BJ (cell line): ENCODE measurements around the gene P2RY14. TPM values are rescaled to one million over a fixed set of nuclear protein-coding genes. Genes with fewer than 3 reads are reported as not detected.
"Not testable (repeated sequence)": the region's sequence is repeated elsewhere in the genome, so short reads cannot be mapped to it uniquely, and the experiment has no call there.

Source experiments
- CTCF ChIA-PET: fragments of 350-600 bp; formaldehyde crosslinking; extraction: SDS; loops from one replicate; lab custom pipeline; 2021; ENCODE audit warnings: antibody characterized with exemption, inconsistent platforms; lab: Yijun Ruan, JAX
- POLR2A ChIA-PET: fragments of 300-600 bp; sonication (Branson Sonifier 250); formaldehyde crosslinking; extraction: SDS; loops from one replicate; lab custom pipeline; 2021; ENCODE audit warnings: antibody characterized with exemption; lab: Charles Lee
- DNase-seq: peaks from one replicate; pipeline ENCODE4 v3.0.0-alpha.2; 2011; ENCODE audit warnings: low read depth
- H3K27me3 ChIP-seq: 2 replicates; pipeline ENCODE4 v1.6.0; 2011; ENCODE audit warnings: low read length; ENCODE audit not compliant: control insufficient read depth, insufficient read depth
- H3K36me3 ChIP-seq: 2 replicates; pipeline ENCODE4 v1.5.1; 2011; ENCODE audit warnings: low read length; ENCODE audit not compliant: control insufficient read depth, insufficient read depth
- H3K4me3 ChIP-seq: 2 replicates; pipeline ENCODE4 v1.5.1; 2011; ENCODE audit warnings: low read depth, mild to moderate bottlenecking, control low read depth, low read length
- polyA plus RNA-seq: library from polyadenylated mRNA; depleted of rRNA; stranded (reverse); fragments of >200 nt; gene quantifications from 2 replicates; pipeline ENCODE4 v1.2.3, GENCODE V29; 2011
- TF ChIP-seq, protein P1 (sequence below): IDR thresholded peaks from 2 replicates; pipeline ENCODE4 v1.5.1; 2011; ENCODE audit warnings: low read depth, mild to moderate bottlenecking, control low read depth, inconsistent platforms, low read length, moderate library complexity; ENCODE audit not compliant: insufficient read depth

P2RY14 gene
- polyA plus RNA-seq, 1 experiment, result not detected

DNA sequence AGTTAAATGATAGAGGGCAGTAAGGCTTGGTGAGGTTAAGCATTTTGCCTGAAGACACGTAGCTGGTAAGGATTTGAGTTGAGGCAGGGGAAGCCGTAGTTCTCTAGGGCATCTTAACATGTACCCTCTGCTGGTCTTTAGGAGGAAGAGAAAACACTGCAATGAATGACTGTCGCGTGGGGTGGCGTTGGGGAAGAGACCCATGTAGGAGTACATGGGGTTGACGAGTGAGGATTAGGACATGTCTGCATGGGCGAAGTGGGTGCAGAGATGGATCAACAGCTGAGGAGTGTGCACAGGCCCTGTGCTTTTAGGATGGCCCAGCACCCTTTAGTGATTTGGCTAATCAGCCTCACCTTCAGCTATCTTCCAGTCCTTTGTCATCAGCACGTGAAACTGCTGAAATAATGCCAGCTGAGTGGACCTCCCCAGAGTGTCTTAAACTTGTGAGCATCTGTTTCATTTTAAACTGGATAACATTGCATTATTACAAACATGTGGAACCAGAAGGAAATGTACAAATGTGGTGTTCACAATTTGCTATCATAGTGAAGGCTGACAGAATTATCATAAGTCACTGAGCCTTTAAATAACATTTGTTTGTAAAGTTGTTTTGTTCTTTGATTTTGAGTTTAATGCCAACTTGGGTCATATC is 15.3 kb downstream of the P2RY14 start:
- ChIA-PET POLR2A (no interaction called here), CTCF (interaction anchor here (1.0 to 2.7 kb wide), 3 partner anchors 19 to 576 kb away, joined by 3 to 10 read pairs (median 9); no protein-coding TSS in a partner anchor)

DNA sequence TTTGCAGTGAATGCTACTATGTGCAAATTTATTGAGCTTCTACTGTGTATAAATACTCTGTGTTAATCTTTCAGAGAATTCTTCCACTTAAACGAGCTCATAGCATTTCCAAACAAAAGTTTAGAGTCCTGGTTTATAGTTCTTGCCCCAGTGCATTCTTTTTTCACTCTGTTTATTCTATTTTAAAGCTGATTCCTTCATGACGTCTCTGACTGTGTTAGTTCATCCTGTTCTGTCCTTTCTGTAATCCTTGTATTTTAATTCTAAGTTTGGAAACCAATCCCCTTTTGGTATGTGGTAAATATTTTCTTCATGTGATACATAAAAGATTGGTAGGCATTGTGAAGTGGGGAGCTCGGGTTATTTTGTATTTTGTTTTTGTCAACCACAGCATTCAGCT is 18.7 kb downstream of the P2RY14 start:
- no peak overlapping the region for H3K4me3 ChIP-seq
- H3K36me3 ChIP-seq, result no peaks in the 10 kb centered on the region
- no peaks in the 10 kb centered on the region for H3K27me3 ChIP-seq
- DNase-seq, result no peak
- ChIA-PET CTCF (interaction anchor here (2.4 kb wide), 1 partner anchor 11 kb away, joined by 10 read pairs; no protein-coding TSS in a partner anchor), POLR2A (no interaction called here)
- TF ChIP-seq, protein P1, sequence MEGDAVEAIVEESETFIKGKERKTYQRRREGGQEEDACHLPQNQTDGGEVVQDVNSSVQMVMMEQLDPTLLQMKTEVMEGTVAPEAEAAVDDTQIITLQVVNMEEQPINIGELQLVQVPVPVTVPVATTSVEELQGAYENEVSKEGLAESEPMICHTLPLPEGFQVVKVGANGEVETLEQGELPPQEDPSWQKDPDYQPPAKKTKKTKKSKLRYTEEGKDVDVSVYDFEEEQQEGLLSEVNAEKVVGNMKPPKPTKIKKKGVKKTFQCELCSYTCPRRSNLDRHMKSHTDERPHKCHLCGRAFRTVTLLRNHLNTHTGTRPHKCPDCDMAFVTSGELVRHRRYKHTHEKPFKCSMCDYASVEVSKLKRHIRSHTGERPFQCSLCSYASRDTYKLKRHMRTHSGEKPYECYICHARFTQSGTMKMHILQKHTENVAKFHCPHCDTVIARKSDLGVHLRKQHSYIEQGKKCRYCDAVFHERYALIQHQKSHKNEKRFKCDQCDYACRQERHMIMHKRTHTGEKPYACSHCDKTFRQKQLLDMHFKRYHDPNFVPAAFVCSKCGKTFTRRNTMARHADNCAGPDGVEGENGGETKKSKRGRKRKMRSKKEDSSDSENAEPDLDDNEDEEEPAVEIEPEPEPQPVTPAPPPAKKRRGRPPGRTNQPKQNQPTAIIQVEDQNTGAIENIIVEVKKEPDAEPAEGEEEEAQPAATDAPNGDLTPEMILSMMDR, result no peak

More for the DNA sequence above, 15.3 kb downstream of the P2RY14 start:
- Histone ChIP-seq H3K27me3 (no peaks in the 10 kb centered on the region), H3K36me3 (no peaks in the 10 kb centered on the region), H3K4me3 (no peak overlapping the region)
- TF ChIP-seq, protein P1, result no peak
- peak; percentile 25 for DNase-seq

DNA sequence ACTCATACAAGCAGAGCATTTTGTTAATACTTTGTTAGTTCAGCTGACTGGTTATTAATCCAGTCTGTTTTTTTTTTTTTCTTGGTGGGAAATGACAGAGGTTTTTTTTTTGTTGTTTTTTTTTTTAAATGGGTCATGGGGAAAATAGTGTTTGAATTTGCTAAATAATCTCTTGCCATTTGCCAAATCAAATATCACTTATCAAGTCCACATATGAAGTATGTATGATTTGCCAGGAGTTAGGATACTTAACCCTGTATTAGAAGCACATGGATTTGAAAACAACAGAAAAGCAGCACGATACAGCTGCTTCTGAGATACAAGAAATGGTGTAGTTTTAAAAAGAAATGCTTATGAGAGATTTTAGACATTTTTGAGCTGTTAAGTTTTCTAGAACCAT is 21.6 kb downstream of the P2RY14 start:
- TF ChIP-seq, protein P1, result no peak
- Histone ChIP-seq H3K4me3 (no peak overlapping the region), H3K27me3 (no peaks in the 10 kb centered on the region), H3K36me3 (no peaks in the 10 kb centered on the region)
- no peak for DNase-seq
- CTCF ChIA-PET, result interaction anchor here (1.4 to 2.5 kb wide), 2 partner anchors 23 to 28 kb away, joined by 3 to 8 read pairs; no protein-coding TSS in a partner anchor
- POLR2A ChIA-PET, result no interaction called here

DNA sequence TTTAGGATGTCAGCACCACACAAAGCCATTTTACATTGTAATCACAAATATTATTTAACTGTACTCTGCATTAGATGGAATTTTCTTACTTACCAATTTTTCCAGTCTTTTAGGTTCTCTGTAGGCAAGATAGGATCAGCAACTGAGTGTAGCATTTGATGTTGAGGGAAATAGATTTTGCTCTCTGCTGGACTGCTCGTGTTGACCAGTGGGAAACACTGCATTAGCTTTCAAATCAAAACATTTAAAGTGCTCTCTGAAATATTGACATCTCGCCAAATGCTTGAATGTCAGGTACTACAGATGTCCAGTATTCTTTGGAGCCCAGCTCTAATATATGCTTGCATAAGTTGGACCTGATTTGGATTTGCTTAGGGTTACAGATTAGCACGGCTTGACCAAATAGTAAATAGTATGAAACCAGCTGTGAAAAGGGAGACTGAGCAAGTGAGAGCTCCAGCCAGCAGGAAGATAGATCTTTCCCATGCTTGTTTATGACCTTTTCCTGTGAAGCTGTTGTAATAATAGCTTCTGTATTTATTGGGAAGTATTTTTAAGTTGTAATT is 29.5 kb downstream of the P2RY14 start:
- CTCF ChIA-PET, result interaction anchor here (0.9 to 1.8 kb wide), 4 partner anchors 11 to 81 kb away, joined by 3 to 10 read pairs (median 3); no protein-coding TSS in a partner anchor
- Histone ChIP-seq H3K27me3 (peaks cover 1% of the 10 kb centered on the region), H3K4me3 (no peak overlapping the region), H3K36me3 (no peaks in the 10 kb centered on the region)
- DNase-seq, result no peak
- POLR2A ChIA-PET, result no interaction called here
- TF ChIP-seq, protein P1, result no peak

DNA sequence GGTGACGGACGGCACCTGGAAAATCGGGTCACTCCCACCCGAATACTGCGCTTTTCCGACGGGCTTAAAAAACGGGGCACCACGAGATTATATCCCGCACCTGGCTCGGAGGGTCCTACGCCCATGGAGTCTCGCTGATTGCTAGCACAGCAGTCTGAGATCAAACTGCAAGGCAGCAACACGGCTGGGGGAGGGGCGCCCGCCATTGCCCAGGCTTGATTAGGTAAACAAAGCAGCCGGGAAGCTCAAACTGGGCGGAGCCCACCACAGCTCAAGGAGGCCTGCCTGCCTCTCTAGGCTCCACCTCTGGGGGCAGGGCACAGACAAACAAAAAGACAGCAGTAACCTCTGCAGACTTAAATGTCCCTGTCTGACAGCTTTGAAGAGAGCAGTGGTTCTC is 36.3 kb downstream of the P2RY14 start:
- POLR2A ChIA-PET, CTCF ChIA-PET, H3K27me3 ChIP-seq, H3K4me3 ChIP-seq, DNase-seq, H3K36me3 ChIP-seq: not testable (repeated sequence)
